B cell (primary cell): ENCODE data around the gene RAD23B. TPM values are rescaled to one million over a fixed set of nuclear protein-coding genes. Genes with fewer than 3 reads are reported as not detected.

Experiments used
- ATAC-seq: fragments of 200-7000 bp; cut with Tn5 transposase; one replicate; pipeline ENCODE4 v1.10.0; 2021; ENCODE audit warnings: low read depth, mild to moderate bottlenecking, moderate number of reproducible peaks, moderate library complexity
- CTCF ChIA-PET: fragments of 350-600 bp; sonication (Branson Sonifier 250); formaldehyde crosslinking; loops from one replicate; lab custom pipeline; 2021; ENCODE audit warnings: antibody characterized with exemption, inconsistent platforms; lab: Charles Lee
- POLR2A ChIA-PET: fragments of 350-600 bp; sonication (Branson Sonifier 250); formaldehyde crosslinking; loops from one replicate; lab custom pipeline; 2021; ENCODE audit warnings: antibody characterized with exemption; lab: Charles Lee
- DNase-seq: peaks from one replicate; pipeline ENCODE4 v3.0.0; 2013
- H2AFZ ChIP-seq: 2 replicates; pipeline ENCODE4 v1.6.1; 2012; ENCODE audit warnings: mild to moderate bottlenecking, low read depth, low read length; ENCODE audit not compliant: insufficient read depth, poor library complexity, severe bottlenecking
- H3K27ac ChIP-seq, 2 donors: 1 replicate in 1 of 2; 2 replicates in 1 of 2; pipeline ENCODE4 v1.5.1; 2012 to 2013; ENCODE audit warnings: low read length in 2 of 2, mild to moderate bottlenecking in 2 of 2, moderate library complexity in 1 of 2
- H3K27me3 ChIP-seq, 4 experiments: fragments of 200-600 bp in 1 of 4; sonication (generic) in 1 of 4; replicated peaks in 1 of 4; 1 replicate in 2 of 4; 2 replicates in 2 of 4; pipeline versions ENCODE4 v1.6.1 to v1.7.0; 2013 to 2016; ENCODE audit warnings: low read length in 3 of 4, mild to moderate bottlenecking in 2 of 4, mixed read lengths in 1 of 4, moderate library complexity in 1 of 4; ENCODE audit not compliant: insufficient read depth in 4 of 4, control insufficient read depth in 3 of 4; ENCODE audit errors: control extremely low read depth in 1 of 4
- H3K36me3 ChIP-seq, 2 experiments: replicated peaks in 1 of 2; 1 replicate in 1 of 2; 2 replicates in 1 of 2; pipeline versions ENCODE4 v1.6.1 to v1.7.1; 2013; ENCODE audit warnings: low read length in 1 of 2; ENCODE audit not compliant: insufficient read depth in 2 of 2, control insufficient read depth in 1 of 2; ENCODE audit errors: control extremely low read depth in 1 of 2, extremely low read depth in 1 of 2
- H3K4me1 ChIP-seq, 2 donors: fragments of 200-600 bp in 1 of 2; sonication (generic) in 1 of 2; 1 replicate in 1 of 2; 2 replicates in 1 of 2; pipeline versions ENCODE4 v1.5.1 to v1.6.1; 2013 to 2017; ENCODE audit warnings: low read length in 2 of 2; ENCODE audit not compliant: control insufficient read depth in 2 of 2, insufficient read depth in 2 of 2
- H3K4me2 ChIP-seq: replicated peaks from 2 replicates; pipeline ENCODE3; 2012; ENCODE audit warnings: mild to moderate bottlenecking, low read depth, low read length; ENCODE audit not compliant: poor library complexity, severe bottlenecking
- H3K4me3 ChIP-seq, 5 experiments: fragments of 200-600 bp in 1 of 5; sonication (generic) in 1 of 5; 1 replicate in 3 of 5; 2 replicates in 2 of 5; pipeline versions ENCODE4 v1.5.1 to v1.7.0; 2011 to 2016; ENCODE audit warnings: low read length in 4 of 5, mild to moderate bottlenecking in 4 of 5, low read depth in 2 of 5, control low read depth in 1 of 5, moderate library complexity in 1 of 5; ENCODE audit not compliant: insufficient read depth in 1 of 5; ENCODE audit errors: control extremely low read depth in 1 of 5, extremely low read depth in 1 of 5
- H3K79me2 ChIP-seq: fragments of 200-600 bp; sonication (generic); one replicate; pipeline ENCODE4 v1.6.0; 2016; ENCODE audit warnings: low read length; ENCODE audit not compliant: control insufficient read depth, insufficient read depth
- H3K9ac ChIP-seq: fragments of 200-600 bp; sonication (generic); 2 replicates; pipeline ENCODE4 v1.6.1; 2017; ENCODE audit warnings: mild to moderate bottlenecking, low read length, moderate library complexity
- H3K9me3 ChIP-seq, 3 donors: one replicate each; pipeline versions ENCODE4 v1.6.1 to v1.7.1; 2013; ENCODE audit warnings: low read length in 2 of 3; ENCODE audit not compliant: control insufficient read depth in 2 of 3, insufficient read depth in 1 of 3; ENCODE audit errors: control extremely low read depth in 1 of 3
- H4K20me1 ChIP-seq: 2 replicates; pipeline ENCODE4 v1.6.0; 2012; ENCODE audit warnings: mild to moderate bottlenecking, low read length; ENCODE audit not compliant: insufficient read depth, control insufficient read depth, poor library complexity, severe bottlenecking
- H3K27ac Mint-ChIP-seq: one replicate; pipeline ENCODE4 v1.8.0; 2021; ENCODE audit warnings: mixed read lengths
- H3K27me3 Mint-ChIP-seq: one replicate; pipeline ENCODE4 v1.8.0; 2021; ENCODE audit warnings: mixed read lengths
- H3K4me1 Mint-ChIP-seq: one replicate; pipeline ENCODE4 v1.8.0; 2021; ENCODE audit warnings: mixed read lengths
- H3K4me3 Mint-ChIP-seq: one replicate; pipeline ENCODE4 v1.8.0; 2021; ENCODE audit warnings: mixed read lengths
- H3K9me3 Mint-ChIP-seq: one replicate; pipeline ENCODE4 v1.8.0; 2022; ENCODE audit warnings: mixed read lengths; ENCODE audit not compliant: insufficient read depth
- CTCF ChIP-seq: fragments of 200-600 bp; IDR thresholded peaks from one replicate; pipeline ENCODE4 v1.8.0; 2022; ENCODE audit warnings: antibody characterized with exemption, mild to moderate bottlenecking
- EZH2 ChIP-seq: IDR thresholded peaks from 2 replicates; pipeline ENCODE4 v1.6.1; 2012; ENCODE audit warnings: borderline replicate concordance, low read depth, mild to moderate bottlenecking, moderate library complexity, low read length; ENCODE audit not compliant: insufficient read depth, poor library complexity, severe bottlenecking
- WGBS: methylation state at CpG from one replicate; pipeline ENCODE4 v1.1.5; 2013; ENCODE audit warnings: missing lambda C conversion rate; ENCODE audit not compliant: insufficient coverage; 5-methylcytosine and 5-hydroxymethylcytosine counted together
- intact Hi-C: fragments of 100-400 bp; cut with micrococcal nuclease; formaldehyde crosslinking; loops from one replicate; pipeline ENCODE4 v1.10.0; 2022
- polyA plus RNA-seq: library from polyadenylated mRNA; depleted of rRNA; stranded (reverse); fragments of >200 nt; gene quantifications from 2 replicates; pipeline ENCODE4 v1.2.3, GENCODE V29; 2012
- total RNA-seq, 2 donors: library from RNA; stranded (reverse); fragments of 120-200 nt in 1 of 2; gene quantifications; 1 replicate in 1 of 2; 2 replicates in 1 of 2; pipeline versions ENCODE4 v1.2.3 to v1.2.4, GENCODE V29; 2013 to 2022

The RAD23B gene
- total and polyA plus RNA-seq, 2 donors (not counting 1 experiment from before 2014, with no cell fraction given): 36.8 to 78.2 TPM

GRCh38 chr9:107277801-107278200 is 5.3 kb upstream of the RAD23B start:
- H3K4me3 Mint-ChIP-seq: no peak overlapping the region
- TF ChIP-seq EZH2 (no peak), CTCF (no peak)
- H3K9me3 ChIP-seq: peaks cover 0 to 4% (median 0%) of the 10 kb centered on the region in 3 donors
- ChIA-PET CTCF (interaction anchor here (1.1 to 2.0 kb wide), 2 partner anchors 17 to 64 kb away, joined by 5 to 10 read pairs; no protein-coding TSS in a partner anchor), POLR2A (no interaction called here)
- ATAC-seq (no peak), DNase-seq (no peak)
- no peaks in the 10 kb centered on the region for H4K20me1 ChIP-seq
- H3K4me1 Mint-ChIP-seq: peaks cover 28% of the 10 kb centered on the region
- no peak overlapping the region for H2AFZ ChIP-seq
- intact Hi-C loops: no loop called here
- H3K9ac ChIP-seq: no peak overlapping the region
- no peak overlapping the region for H3K27ac ChIP-seq
- peaks cover 0 to 9% (median 7%) of the 10 kb centered on the region in 4 experiments for H3K27me3 ChIP-seq
- H3K9me3 Mint-ChIP-seq: no peaks in the 10 kb centered on the region
- peaks cover 5% of the 10 kb centered on the region for H3K79me2 ChIP-seq
- no peak overlapping the region for H3K27ac Mint-ChIP-seq
- WGBS: 98% methylated on average over 4 of the region's 5 CpGs
- H3K4me3 ChIP-seq: no peak overlapping the region
- H3K36me3 ChIP-seq: no peaks in the 10 kb centered on the region
- no peak overlapping the region for H3K4me2 ChIP-seq
- H3K27me3 Mint-ChIP-seq: peaks cover 29% of the 10 kb centered on the region
- H3K4me1 ChIP-seq: peaks cover 21 to 24% of the 10 kb centered on the region in 2 donors

GRCh38 chr9:107279086-107279485 is 4.0 kb upstream of the RAD23B start:
- H4K20me1 ChIP-seq: peaks cover 4% of the 10 kb centered on the region
- H2AFZ ChIP-seq: no peak overlapping the region
- H3K9me3 ChIP-seq: peaks cover 0 to 4% (median 0%) of the 10 kb centered on the region in 3 donors
- peaks cover 21% of the 10 kb centered on the region for H3K27me3 Mint-ChIP-seq
- H3K4me3 Mint-ChIP-seq: no peak overlapping the region
- H3K79me2 ChIP-seq: peaks cover 15% of the 10 kb centered on the region
- CTCF ChIA-PET: interaction anchor here (0.6 to 2.0 kb wide), 4 partner anchors 19 to 1741 kb away, joined by 3 to 10 read pairs (median 4); no protein-coding TSS in a partner anchor
- H3K9ac ChIP-seq: no peak overlapping the region
- intact Hi-C loops: no loop called here
- H3K27ac ChIP-seq: no peak overlapping the region
- H3K4me1 ChIP-seq: peaks cover 21 to 25% of the 10 kb centered on the region in 2 donors
- no peak overlapping the region for H3K4me3 ChIP-seq
- H3K27ac Mint-ChIP-seq: no peak overlapping the region
- peaks cover 30% of the 10 kb centered on the region for H3K4me1 Mint-ChIP-seq
- no peak for ATAC-seq
- no peak overlapping the region for H3K4me2 ChIP-seq
- WGBS: 100% methylated on average over 3 of the region's 7 CpGs
- TF ChIP-seq CTCF (no peak), EZH2 (no peak)
- no peaks in the 10 kb centered on the region for H3K36me3 ChIP-seq
- H3K9me3 Mint-ChIP-seq: no peaks in the 10 kb centered on the region
- DNase-seq: no peak
- POLR2A ChIA-PET: interaction anchor here (0.7 to 5.5 kb wide), 2 partner anchors 18 to 27 kb away, joined by 6 to 50 read pairs; no protein-coding TSS in a partner anchor
- peaks cover 0 to 9% (median 7%) of the 10 kb centered on the region in 4 experiments for H3K27me3 ChIP-seq
